Activated CD8-positive, alpha-beta T cell treated with anti-CD3 and anti-CD28 coated beads for 36 hours (primary cell): ENCODE results near the gene COL4A5. TPM values are rescaled to one million over a fixed set of nuclear protein-coding genes. Genes with fewer than 3 reads are reported as not detected.
"Not testable (repeated sequence)": the region's sequence is repeated elsewhere in the genome, so short reads cannot be mapped to it uniquely, and the experiment has no call there.

Experiments
- ATAC-seq: fragments of 200-7000 bp; cut with Tn5 transposase; one replicate; pipeline ENCODE4 v1.10.0; 2021; ENCODE audit warnings: mild to moderate bottlenecking, moderate library complexity
- CTCF ChIA-PET: fragments of 350-600 bp; sonication (Branson Sonifier 250); formaldehyde crosslinking; loops from one replicate; lab custom pipeline; 2021; ENCODE audit warnings: antibody characterized with exemption; lab: Charles Lee
- POLR2A ChIA-PET: fragments of 350-600 bp; sonication (Branson Sonifier 250); formaldehyde crosslinking; loops from one replicate; lab custom pipeline; 2021; ENCODE audit warnings: antibody characterized with exemption; lab: Charles Lee
- DNase-seq: peaks from one replicate; pipeline ENCODE4 v3.0.0-alpha.2; 2020
- H3K27ac Mint-ChIP-seq: one replicate; pipeline ENCODE4 v1.8.0; 2021; ENCODE audit warnings: mild to moderate bottlenecking, mixed read lengths
- H3K27me3 Mint-ChIP-seq: one replicate; pipeline ENCODE4 v1.8.0; 2021; ENCODE audit warnings: mixed read lengths
- H3K36me3 Mint-ChIP-seq: one replicate; pipeline ENCODE4 v1.8.0; 2021; ENCODE audit warnings: low read depth, mixed read lengths
- H3K4me1 Mint-ChIP-seq: one replicate; pipeline ENCODE4 v1.8.0; 2021; ENCODE audit warnings: low read depth, mixed read lengths
- H3K4me3 Mint-ChIP-seq: one replicate; pipeline ENCODE4 v1.8.0; 2021; ENCODE audit warnings: mild to moderate bottlenecking, moderate library complexity, mixed read lengths
- H3K9me3 Mint-ChIP-seq: one replicate; pipeline ENCODE4 v1.8.0; 2021; ENCODE audit warnings: mixed read lengths
- CTCF ChIP-seq: fragments of 200-600 bp; IDR thresholded peaks from one replicate; pipeline ENCODE4 v1.8.0; 2022; ENCODE audit warnings: antibody characterized with exemption, mild to moderate bottlenecking
- intact Hi-C: fragments of 100-400 bp; cut with micrococcal nuclease; formaldehyde crosslinking; loops from one replicate; pipeline ENCODE4 v1.10.0; 2022
- total RNA-seq, 2 experiments: library from RNA; stranded (reverse); gene quantifications; one replicate each; pipeline ENCODE4 v1.2.3, GENCODE V29; 2021

The COL4A5 gene
- not detected for total RNA-seq

GRCh38 chrX:108439426-108439942, at the start of gene COL4A5:
Gene COL4A5, plus strand, starts transcription at chrX:108439838. Its CDS starts 288 bp downstream, at chrX:108440126.
- Mint-ChIP-seq H3K4me1 (peaks cover 6% of the 10 kb centered on the region), H3K36me3 (no peaks in the 10 kb centered on the region), H3K9me3 (no peaks in the 10 kb centered on the region), H3K27ac (no peak within 1 kb of the TSS), H3K4me3 (peak within 1 kb of the TSS; percentile 44), H3K27me3 (peaks cover 28% of the 10 kb centered on the region)
- ATAC-seq (no peak), DNase-seq (no peak)
- CTCF ChIA-PET: no interaction called here
- POLR2A ChIA-PET: no interaction called here
- intact Hi-C loops: no loop called here
- no peak for TF ChIP-seq CTCF

DNA sequence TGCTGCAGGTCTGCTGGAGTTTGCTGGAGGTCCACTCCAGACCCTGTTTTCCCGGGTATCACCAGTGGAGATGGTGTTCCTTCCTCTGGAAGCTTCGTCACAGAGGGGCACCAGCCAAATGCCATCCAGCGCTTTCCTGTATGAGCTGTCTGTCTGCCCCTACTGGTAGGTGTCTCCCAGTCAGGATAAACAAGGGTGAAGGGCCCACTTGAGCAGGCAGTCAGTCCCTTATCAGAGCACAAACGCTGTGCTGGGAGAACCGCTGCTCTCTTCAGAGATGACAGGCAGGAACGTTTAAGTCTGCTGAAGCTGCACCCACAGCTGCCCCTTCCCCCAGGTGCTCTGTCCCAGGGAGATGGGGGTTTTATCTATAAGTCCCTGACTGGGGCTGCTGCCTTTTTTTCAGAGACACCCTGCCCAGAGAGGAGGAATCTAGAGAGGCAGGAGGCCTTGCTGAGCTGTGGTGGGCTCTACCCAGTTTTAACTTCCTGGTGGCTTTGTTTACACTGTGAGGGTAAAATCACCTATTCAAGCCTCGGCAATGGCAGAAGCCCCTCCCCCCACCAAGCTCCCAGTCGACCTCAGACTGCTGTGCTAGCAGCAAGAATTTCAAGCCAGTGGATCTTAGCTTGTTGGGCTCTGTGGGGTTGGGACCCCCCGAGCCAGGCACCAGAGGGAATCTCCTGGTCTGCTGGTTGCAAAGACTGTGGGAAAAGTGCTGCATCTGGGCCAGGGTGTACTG, 48.5 kb upstream of the COL4A5 start:
- H3K27ac Mint-ChIP-seq, H3K27me3 Mint-ChIP-seq, CTCF ChIA-PET, H3K4me3 Mint-ChIP-seq, POLR2A ChIA-PET, intact Hi-C loops, H3K36me3 Mint-ChIP-seq, H3K4me1 Mint-ChIP-seq, ATAC-seq, H3K9me3 Mint-ChIP-seq, DNase-seq: not testable (repeated sequence)

DNA sequence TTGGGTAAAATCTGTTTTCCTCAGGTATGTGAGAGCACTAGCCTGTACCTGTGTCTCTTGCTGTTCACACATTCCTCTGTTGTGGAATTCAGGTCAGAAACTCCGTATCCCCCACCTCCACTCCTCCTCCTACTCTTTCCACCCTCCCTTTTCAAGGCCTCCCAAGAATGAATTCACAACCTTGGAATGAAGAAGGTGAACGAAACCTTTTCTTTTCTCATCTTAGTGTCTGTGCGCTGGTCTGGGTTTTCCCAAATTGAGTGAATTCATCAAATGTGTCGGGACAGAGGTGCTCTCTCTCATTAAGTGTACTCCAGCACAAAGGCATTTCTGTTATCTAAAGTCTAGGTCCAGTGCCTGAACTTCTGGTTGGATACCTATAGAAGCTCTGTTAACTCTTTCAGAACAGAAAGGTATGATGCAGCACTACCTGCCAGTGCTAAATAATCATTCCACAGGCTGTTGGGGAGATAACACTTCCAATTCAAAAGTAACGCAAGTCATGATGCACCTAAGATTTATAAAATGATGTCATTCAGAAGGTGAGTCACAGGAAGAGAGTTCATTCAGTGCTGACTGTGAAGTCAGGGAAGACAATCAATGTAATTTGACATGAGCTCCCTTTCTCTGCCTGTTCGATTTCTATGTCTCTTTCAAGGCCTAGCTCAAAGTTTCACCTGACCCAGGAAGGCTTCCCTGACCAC, 43.3 kb upstream of the COL4A5 start:
- no peak for ATAC-seq
- Mint-ChIP-seq H3K4me3 (no peak overlapping the region), H3K4me1 (no peaks in the 10 kb centered on the region), H3K27me3 (no peaks in the 10 kb centered on the region), H3K9me3 (no peaks in the 10 kb centered on the region), H3K36me3 (no peaks in the 10 kb centered on the region), H3K27ac (no peak overlapping the region)
- ChIA-PET CTCF (no interaction called here), POLR2A (no interaction called here)
- no peak for DNase-seq
- TF ChIP-seq CTCF: no peak
- intact Hi-C loops: no loop called here

- intact Hi-C loops: no loop called here
- ChIA-PET POLR2A (no interaction called here), CTCF (no interaction called here)
- Mint-ChIP-seq H3K36me3 (no peaks in the 10 kb centered on the region), H3K9me3 (no peaks in the 10 kb centered on the region), H3K4me3 (no peak overlapping the region), H3K27ac (no peak overlapping the region), H3K27me3 (no peaks in the 10 kb centered on the region), H3K4me1 (no peaks in the 10 kb centered on the region)
- ATAC-seq (no peak), DNase-seq (no peak)
- no peak for TF ChIP-seq CTCF
Observed at GRCh38 chrX:108396986-108397385, 42.7 kb upstream of the COL4A5 start.

DNA sequence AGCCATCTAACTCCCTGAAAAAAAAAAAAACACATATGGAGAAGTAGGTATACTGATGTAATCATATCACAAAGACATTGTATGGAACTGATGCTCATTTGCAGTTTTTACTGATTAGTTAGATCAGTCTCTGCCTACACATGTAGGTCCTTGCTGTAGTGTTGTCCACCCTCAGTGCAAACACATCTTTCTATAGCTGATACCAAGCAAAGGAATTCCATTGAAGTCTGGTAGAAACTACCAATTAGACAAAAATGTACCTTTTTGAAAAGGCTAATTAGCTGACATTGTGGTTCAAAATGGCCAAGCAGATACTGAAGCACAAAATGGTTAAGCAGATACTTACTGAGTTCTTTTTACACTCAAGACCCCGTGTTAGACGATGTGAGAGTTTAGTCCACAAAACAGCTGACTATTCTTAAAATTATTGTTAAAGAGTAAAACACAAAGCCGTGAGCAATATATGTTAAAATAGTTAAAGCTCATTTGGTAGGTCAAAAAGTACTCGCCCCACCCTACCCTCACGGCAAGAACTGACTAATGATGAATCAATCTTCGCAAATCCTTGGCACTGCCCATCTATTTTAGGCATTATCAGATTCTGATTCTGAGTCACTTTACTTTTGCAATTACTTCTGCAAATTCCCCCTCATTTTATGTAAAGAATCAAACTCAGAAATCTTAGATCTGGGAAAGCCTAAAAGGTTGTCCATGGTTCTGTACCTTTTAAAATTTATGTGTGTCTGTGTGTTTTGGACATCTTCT, 41.8 kb upstream of the COL4A5 start:
- no peak for TF ChIP-seq CTCF
- DNase-seq: no peak
- Mint-ChIP-seq H3K4me3 (no peak overlapping the region), H3K9me3 (no peaks in the 10 kb centered on the region), H3K27me3 (no peaks in the 10 kb centered on the region), H3K36me3 (no peaks in the 10 kb centered on the region), H3K27ac (no peak overlapping the region), H3K4me1 (no peaks in the 10 kb centered on the region)
- ATAC-seq: no peak
- POLR2A ChIA-PET: no interaction called here
- intact Hi-C loops: no loop called here
- CTCF ChIA-PET: no interaction called here
